GM18951 (cell line): ENCODE results near the gene MASP2.
"Not testable (repeated sequence)": the region's sequence is repeated elsewhere in the genome, so short reads cannot be mapped to it uniquely, and the experiment has no call there.

Experiments
- POLR2A ChIP-seq: IDR thresholded peaks from 4 replicates; pipeline ENCODE4 v1.6.1; 2011; ENCODE audit warnings: mild to moderate bottlenecking; ENCODE audit not compliant: insufficient read length, insufficient read depth; ENCODE audit errors: extremely low read depth
- in situ Hi-C: fragments of 300-500 bp; cut with MboI; formaldehyde crosslinking; loops from one replicate; pipeline ENCODE4 v1.12.0; 2022; ENCODE audit warnings: low sequenced_read_pairs, mixed read lengths, inconsistent platforms; ENCODE audit not compliant: unreplicated experiment

MASP2 gene

GRCh38 chr1:11039351-11040104 is 7.5 kb downstream of the MASP2 start:
- in situ Hi-C loops = no loop called here
- TF ChIP-seq POLR2A = no peak

GRCh38 chr1:11037740-11038182 is 9.3 kb downstream of the MASP2 start:
- in situ Hi-C loops = no loop called here
- no peak for TF ChIP-seq POLR2A

DNA sequence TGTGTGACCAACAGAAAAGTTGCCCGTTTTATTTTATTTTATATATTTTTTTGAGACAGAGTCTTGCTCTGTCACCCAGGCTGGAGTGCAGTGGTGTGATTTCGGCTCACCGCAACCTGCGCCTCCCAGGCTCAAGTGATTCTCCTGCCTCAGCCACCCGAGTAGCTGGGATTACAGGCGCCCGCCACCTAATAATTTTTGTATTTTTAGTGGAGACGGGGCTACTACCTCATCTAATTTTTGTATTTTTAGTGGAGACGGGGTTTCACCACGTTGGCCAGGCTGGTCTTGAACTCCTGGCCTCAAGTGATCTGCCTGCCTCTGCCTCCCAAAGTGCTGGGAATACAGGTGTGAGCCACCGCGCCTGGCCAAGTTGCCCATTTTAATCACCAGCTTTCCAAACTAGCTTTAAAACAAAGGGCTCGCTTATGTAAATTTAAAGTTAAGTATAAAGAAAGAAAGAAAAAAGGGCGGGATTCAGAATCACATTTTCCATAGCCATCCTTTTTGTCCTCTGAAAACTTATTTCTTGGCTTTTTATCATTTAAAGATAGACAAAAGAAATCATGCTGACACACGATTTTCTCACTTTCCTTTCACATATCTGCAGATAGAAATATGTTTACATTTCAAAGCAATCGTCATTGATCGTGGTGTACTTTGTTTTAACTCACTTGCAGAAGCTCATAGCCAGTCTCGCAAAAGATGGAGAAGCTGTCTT is 9.9 kb downstream of the MASP2 start:
- in situ Hi-C loops = not testable (repeated sequence)

- in situ Hi-C loops = loop anchor here (5.0 kb wide), 1 partner anchor 611 kb away; no protein-coding TSS in a partner anchor
- no peak for TF ChIP-seq POLR2A
Observed at GRCh38 chr1:11031624-11032262, 15.3 kb downstream of the MASP2 start.

DNA sequence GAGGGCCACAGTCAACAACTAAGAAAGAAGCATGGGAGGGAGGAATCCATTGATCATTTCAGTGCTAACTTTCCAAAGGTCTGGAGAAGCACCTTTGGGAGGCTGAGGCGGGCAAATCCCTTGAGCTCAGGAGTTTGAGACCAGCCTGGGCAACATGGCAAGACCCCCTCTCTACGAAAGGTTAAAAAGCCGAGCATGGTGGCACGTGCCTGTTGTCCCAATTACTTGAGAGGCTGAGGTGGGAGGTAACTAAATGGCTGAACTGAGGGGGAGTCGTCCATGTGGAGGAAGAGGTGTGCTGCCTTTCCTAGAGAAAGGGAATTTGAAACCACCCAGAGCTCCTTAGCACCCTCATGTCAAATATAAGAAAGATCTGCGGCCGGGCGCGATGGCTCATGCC is 16.2 kb downstream of the MASP2 start:
- TF ChIP-seq POLR2A = no peak
- in situ Hi-C loops = loop anchor here (5.0 kb wide), 1 partner anchor 611 kb away; no protein-coding TSS in a partner anchor

DNA sequence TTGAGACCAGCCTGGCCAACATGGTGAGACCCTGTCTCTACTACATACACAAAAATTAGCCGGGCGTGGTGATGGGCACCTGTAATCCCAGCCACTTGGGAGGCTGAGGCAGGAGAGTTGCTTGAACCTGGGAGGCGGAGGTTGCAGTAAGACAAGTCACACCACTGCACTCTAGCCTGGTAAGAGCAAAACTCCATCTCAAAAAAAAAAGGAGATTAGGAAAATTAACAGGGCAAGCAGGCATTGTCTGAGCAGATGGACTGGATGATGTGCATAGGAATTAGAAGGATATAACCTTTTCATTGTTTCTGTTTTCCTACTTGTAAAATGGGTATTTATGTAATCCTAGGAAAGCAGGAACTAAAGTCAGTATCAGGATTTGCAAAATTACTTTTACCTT is 19.0 kb downstream of the MASP2 start:
- no peak for TF ChIP-seq POLR2A
- in situ Hi-C loops = no loop called here

- in situ Hi-C loops = no loop called here
- TF ChIP-seq POLR2A = no peak
Observed at GRCh38 chr1:11027316-11027715, 19.7 kb downstream of the MASP2 start.

GRCh38 chr1:11026903-11027302 is 20.1 kb downstream of the MASP2 start:
- in situ Hi-C loops = no loop called here

DNA sequence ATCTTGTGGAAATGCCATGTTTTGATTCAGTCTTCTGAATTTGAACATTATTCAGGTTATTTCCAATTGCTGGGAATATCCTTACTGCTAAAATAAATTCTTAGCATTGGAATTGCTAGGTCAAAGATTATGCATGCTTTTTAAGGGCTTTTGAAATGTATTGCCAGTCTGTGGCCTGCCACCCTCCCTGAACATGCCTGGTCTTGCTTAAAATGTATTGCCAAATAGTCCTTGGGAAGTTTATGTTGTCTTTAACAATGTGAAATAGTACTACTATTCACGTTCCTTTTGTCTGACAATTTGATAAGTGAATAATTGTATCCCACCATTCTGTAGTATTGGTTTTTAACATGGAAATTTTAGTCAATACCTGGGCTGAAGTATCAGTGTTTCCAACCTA is 21.0 kb downstream of the MASP2 start:
- no peak for TF ChIP-seq POLR2A
- in situ Hi-C loops = no loop called here

More at GRCh38 chr1:11026903-11027302, 20.1 kb downstream of the MASP2 start:
- no peak for TF ChIP-seq POLR2A

GRCh38 chr1:11025618-11026017 is 21.4 kb downstream of the MASP2 start:
- TF ChIP-seq POLR2A = no peak
- in situ Hi-C loops = no loop called here

- in situ Hi-C loops = no loop called here
- no peak for TF ChIP-seq POLR2A
Observed at GRCh38 chr1:11024874-11025203, 22.2 kb downstream of the MASP2 start.

- no peak for TF ChIP-seq POLR2A
- in situ Hi-C loops = no loop called here
Observed at GRCh38 chr1:11024154-11024873, 22.7 kb downstream of the MASP2 start.

DNA sequence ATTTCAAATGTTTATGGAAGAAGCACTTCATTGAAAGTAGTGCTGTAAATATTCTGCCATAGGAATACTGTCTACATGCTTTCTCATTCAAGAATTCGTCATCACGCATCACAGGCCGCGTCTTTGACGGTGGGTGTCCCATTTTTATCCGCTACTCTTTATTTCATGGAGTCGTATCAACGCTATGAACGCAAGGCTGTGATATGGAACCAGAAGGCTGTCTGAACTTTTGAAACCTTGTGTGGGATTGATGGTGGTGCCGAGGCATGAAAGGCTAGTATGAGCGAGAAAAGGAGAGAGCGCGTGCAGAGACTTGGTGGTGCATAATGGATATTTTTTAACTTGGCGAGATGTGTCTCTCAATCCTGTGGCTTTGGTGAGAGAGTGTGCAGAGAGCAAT is 23.8 kb downstream of the MASP2 start:
- TF ChIP-seq POLR2A = no peak
- in situ Hi-C loops = no loop called here
